Esophagus muscularis mucosa (tissue), 3 donors: Measurements from ENCODE around the gene UPK1B.

Source experiments
- POLR2A ChIP-seq: fragments of 450-650 bp; IDR thresholded peaks from one replicate; pipeline ENCODE4 v1.6.1; 2017; ENCODE audit warnings: antibody characterized with exemption, moderate library complexity, mild to moderate bottlenecking, low read depth
- POLR2AphosphoS5 ChIP-seq, 2 donors: sonication (generic); formaldehyde crosslinking; IDR thresholded peaks; one replicate each; pipeline ENCODE4 v1.6.1; 2017; ENCODE audit warnings: antibody characterized with exemption in 2 of 2
- TF ChIP-seq, protein P1 (sequence below), 3 experiments: fragments of 200-600 bp in 2 of 3; fragments of 450-650 bp in 1 of 3; sonication (generic) in 2 of 3; IDR thresholded peaks; one replicate each; pipeline ENCODE4 v1.5.1; 2017 to 2019; ENCODE audit warnings: antibody characterized with exemption in 3 of 3, mild to moderate bottlenecking in 2 of 3, moderate library complexity in 1 of 3

DNA sequence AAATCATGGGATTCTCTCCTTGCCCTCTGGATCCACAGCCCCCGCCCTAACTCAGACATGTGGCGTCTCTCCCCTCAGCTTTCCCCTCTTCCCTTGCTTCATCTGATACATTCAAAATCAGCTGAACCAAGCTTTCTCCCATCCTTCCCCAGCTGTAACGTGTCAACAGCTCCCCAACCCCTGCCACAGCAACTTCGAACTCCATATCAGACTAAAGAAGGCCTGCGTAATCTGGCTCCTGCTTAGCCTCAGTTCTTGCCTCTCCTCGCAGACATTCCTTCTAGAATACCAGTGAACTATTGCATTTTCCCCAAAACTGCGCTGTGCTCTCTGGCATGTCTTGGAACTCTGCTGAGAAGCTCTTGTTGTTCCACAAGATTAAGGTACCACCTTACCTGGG is 49.0 kb downstream of the UPK1B start:
- TF ChIP-seq, protein P1, sequence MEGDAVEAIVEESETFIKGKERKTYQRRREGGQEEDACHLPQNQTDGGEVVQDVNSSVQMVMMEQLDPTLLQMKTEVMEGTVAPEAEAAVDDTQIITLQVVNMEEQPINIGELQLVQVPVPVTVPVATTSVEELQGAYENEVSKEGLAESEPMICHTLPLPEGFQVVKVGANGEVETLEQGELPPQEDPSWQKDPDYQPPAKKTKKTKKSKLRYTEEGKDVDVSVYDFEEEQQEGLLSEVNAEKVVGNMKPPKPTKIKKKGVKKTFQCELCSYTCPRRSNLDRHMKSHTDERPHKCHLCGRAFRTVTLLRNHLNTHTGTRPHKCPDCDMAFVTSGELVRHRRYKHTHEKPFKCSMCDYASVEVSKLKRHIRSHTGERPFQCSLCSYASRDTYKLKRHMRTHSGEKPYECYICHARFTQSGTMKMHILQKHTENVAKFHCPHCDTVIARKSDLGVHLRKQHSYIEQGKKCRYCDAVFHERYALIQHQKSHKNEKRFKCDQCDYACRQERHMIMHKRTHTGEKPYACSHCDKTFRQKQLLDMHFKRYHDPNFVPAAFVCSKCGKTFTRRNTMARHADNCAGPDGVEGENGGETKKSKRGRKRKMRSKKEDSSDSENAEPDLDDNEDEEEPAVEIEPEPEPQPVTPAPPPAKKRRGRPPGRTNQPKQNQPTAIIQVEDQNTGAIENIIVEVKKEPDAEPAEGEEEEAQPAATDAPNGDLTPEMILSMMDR (IDR thresholded peaks at IDR 0.05) = no peak
- no peak for TF ChIP-seq POLR2A
- no peak for TF ChIP-seq POLR2AphosphoS5 (IDR thresholded peaks at IDR 0.05)
